ENCODE measurements around the gene LTBP1. TPM values are rescaled to one million over a fixed set of nuclear protein-coding genes. Genes with fewer than 3 reads are reported as not detected.

LTBP1 gene
- total RNA-seq, 1 experiment from 2014 or later: 11.8 TPM

GRCh38 chr2:33013684-33014110 is 66.9 kb downstream of the LTBP1 start:
- H3K4me3 ChIP-seq (ENCODE audit: low read length): no peak overlapping the region
- no peaks in the 10 kb centered on the region for H3K36me3 ChIP-seq (ENCODE audit: insufficient read depth, low read length)
- no peak for DNase-seq
- no peaks in the 10 kb centered on the region for H3K9me3 ChIP-seq (ENCODE audit: low read length)
- H4K20me1 ChIP-seq (ENCODE audit: insufficient read depth, low read depth, low read length): no peaks in the 10 kb centered on the region
- H3K27ac ChIP-seq (ENCODE audit: low read length): no peak overlapping the region
- no peaks in the 10 kb centered on the region for H3K79me2 ChIP-seq (ENCODE audit: low read length)
- H3K9ac ChIP-seq (ENCODE audit: low read length): no peak overlapping the region
- H3K9me2 ChIP-seq (replicated peaks; ENCODE audit: insufficient read depth, low read length): no peaks in the 10 kb centered on the region
- no peaks in the 10 kb centered on the region for H3K4me1 ChIP-seq (ENCODE audit: low read length)
- no peak overlapping the region for H3K4me2 ChIP-seq (ENCODE audit: low read depth, low read length, poor library complexity, severe bottlenecking)
- H2AFZ ChIP-seq (ENCODE audit: low read length): no peak overlapping the region
- no peaks in the 10 kb centered on the region for H3K27me3 ChIP-seq (ENCODE audit: low read length)

- Histone ChIP-seq H3K4me1 (ENCODE audit: low read length) (no peaks in the 10 kb centered on the region), H3K4me3 (ENCODE audit: low read length) (no peak overlapping the region), H3K4me2 (ENCODE audit: low read depth, low read length, poor library complexity, severe bottlenecking) (no peak overlapping the region), H3K79me2 (ENCODE audit: low read length) (no peaks in the 10 kb centered on the region), H3K36me3 (ENCODE audit: insufficient read depth, low read length) (no peaks in the 10 kb centered on the region), H3K9me3 (ENCODE audit: low read length) (no peaks in the 10 kb centered on the region), H3K27ac (ENCODE audit: low read length) (no peak overlapping the region), H3K9me2 (replicated peaks; ENCODE audit: insufficient read depth, low read length) (no peaks in the 10 kb centered on the region), H4K20me1 (ENCODE audit: insufficient read depth, low read depth, low read length) (no peaks in the 10 kb centered on the region), H3K27me3 (ENCODE audit: low read length) (no peaks in the 10 kb centered on the region), H3K9ac (ENCODE audit: low read length) (no peak overlapping the region), H2AFZ (ENCODE audit: low read length) (no peak overlapping the region)
- no peak for DNase-seq
Observed at GRCh38 chr2:33014268-33014667, 67.5 kb downstream of the LTBP1 start.

GRCh38 chr2:33015421-33016142 is 68.8 kb downstream of the LTBP1 start:
- no peak overlapping the region for H2AFZ ChIP-seq (ENCODE audit: low read length)
- DNase-seq: no peak
- no peak overlapping the region for H3K4me2 ChIP-seq (ENCODE audit: low read depth, low read length, poor library complexity, severe bottlenecking)
- no peak overlapping the region for H3K4me3 ChIP-seq (ENCODE audit: low read length)
- no peaks in the 10 kb centered on the region for H3K36me3 ChIP-seq (ENCODE audit: insufficient read depth, low read length)
- H3K27me3 ChIP-seq (ENCODE audit: low read length): no peaks in the 10 kb centered on the region
- H3K27ac ChIP-seq (ENCODE audit: low read length): no peak overlapping the region
- no peak overlapping the region for H3K9ac ChIP-seq (ENCODE audit: low read length)
- no peaks in the 10 kb centered on the region for H3K9me2 ChIP-seq (replicated peaks; ENCODE audit: insufficient read depth, low read length)
- H3K9me3 ChIP-seq (ENCODE audit: low read length): no peaks in the 10 kb centered on the region
- no peaks in the 10 kb centered on the region for H3K4me1 ChIP-seq (ENCODE audit: low read length)
- no peaks in the 10 kb centered on the region for H3K79me2 ChIP-seq (ENCODE audit: low read length)
- H4K20me1 ChIP-seq (ENCODE audit: insufficient read depth, low read depth, low read length): no peaks in the 10 kb centered on the region

GRCh38 chr2:33018271-33018670 is 71.5 kb downstream of the LTBP1 start:
- H3K9me2 ChIP-seq (replicated peaks; ENCODE audit: insufficient read depth, low read length): no peaks in the 10 kb centered on the region
- no peaks in the 10 kb centered on the region for H3K4me1 ChIP-seq (ENCODE audit: low read length)
- no peak overlapping the region for H3K4me2 ChIP-seq (ENCODE audit: low read depth, low read length, poor library complexity, severe bottlenecking)
- no peaks in the 10 kb centered on the region for H3K36me3 ChIP-seq (ENCODE audit: insufficient read depth, low read length)
- H3K4me3 ChIP-seq (ENCODE audit: low read length): no peak overlapping the region
- no peak overlapping the region for H3K9ac ChIP-seq (ENCODE audit: low read length)
- no peak overlapping the region for H2AFZ ChIP-seq (ENCODE audit: low read length)
- H3K9me3 ChIP-seq (ENCODE audit: low read length): no peaks in the 10 kb centered on the region
- no peak overlapping the region for H3K27ac ChIP-seq (ENCODE audit: low read length)
- H4K20me1 ChIP-seq (ENCODE audit: insufficient read depth, low read depth, low read length): no peaks in the 10 kb centered on the region
- H3K27me3 ChIP-seq (ENCODE audit: low read length): no peaks in the 10 kb centered on the region
- H3K79me2 ChIP-seq (ENCODE audit: low read length): no peaks in the 10 kb centered on the region
- DNase-seq: no peak

GRCh38 chr2:33019796-33020195 is 73.0 kb downstream of the LTBP1 start:
- no peaks in the 10 kb centered on the region for H3K9me3 ChIP-seq (ENCODE audit: low read length)
- H2AFZ ChIP-seq (ENCODE audit: low read length): no peak overlapping the region
- no peaks in the 10 kb centered on the region for H3K79me2 ChIP-seq (ENCODE audit: low read length)
- no peaks in the 10 kb centered on the region for H3K4me1 ChIP-seq (ENCODE audit: low read length)
- no peak overlapping the region for H3K4me2 ChIP-seq (ENCODE audit: low read depth, low read length, poor library complexity, severe bottlenecking)
- no peaks in the 10 kb centered on the region for H3K36me3 ChIP-seq (ENCODE audit: insufficient read depth, low read length)
- no peaks in the 10 kb centered on the region for H4K20me1 ChIP-seq (ENCODE audit: insufficient read depth, low read depth, low read length)
- no peak overlapping the region for H3K4me3 ChIP-seq (ENCODE audit: low read length)
- H3K9me2 ChIP-seq (replicated peaks; ENCODE audit: insufficient read depth, low read length): no peaks in the 10 kb centered on the region
- no peak for DNase-seq
- no peaks in the 10 kb centered on the region for H3K27me3 ChIP-seq (ENCODE audit: low read length)
- H3K9ac ChIP-seq (ENCODE audit: low read length): no peak overlapping the region
- no peak overlapping the region for H3K27ac ChIP-seq (ENCODE audit: low read length)

- DNase-seq: no peak
- Histone ChIP-seq H3K79me2 (ENCODE audit: low read length) (no peaks in the 10 kb centered on the region), H3K36me3 (ENCODE audit: insufficient read depth, low read length) (no peaks in the 10 kb centered on the region), H3K9me2 (replicated peaks; ENCODE audit: insufficient read depth, low read length) (no peaks in the 10 kb centered on the region), H3K9me3 (ENCODE audit: low read length) (no peaks in the 10 kb centered on the region), H4K20me1 (ENCODE audit: insufficient read depth, low read depth, low read length) (no peaks in the 10 kb centered on the region), H3K4me2 (ENCODE audit: low read depth, low read length, poor library complexity, severe bottlenecking) (no peak overlapping the region), H3K4me1 (ENCODE audit: low read length) (no peaks in the 10 kb centered on the region), H3K27ac (ENCODE audit: low read length) (no peak overlapping the region), H3K9ac (ENCODE audit: low read length) (no peak overlapping the region), H2AFZ (ENCODE audit: low read length) (no peak overlapping the region), H3K27me3 (ENCODE audit: low read length) (no peaks in the 10 kb centered on the region), H3K4me3 (ENCODE audit: low read length) (no peak overlapping the region)
Observed at GRCh38 chr2:33020883-33021282, 74.1 kb downstream of the LTBP1 start.

GRCh38 chr2:33021542-33022227 is 74.9 kb downstream of the LTBP1 start:
- DNase-seq: no peak
- no peaks in the 10 kb centered on the region for H4K20me1 ChIP-seq (ENCODE audit: insufficient read depth, low read depth, low read length)
- H3K36me3 ChIP-seq (ENCODE audit: insufficient read depth, low read length): no peaks in the 10 kb centered on the region
- no peaks in the 10 kb centered on the region for H3K9me2 ChIP-seq (replicated peaks; ENCODE audit: insufficient read depth, low read length)
- no peak overlapping the region for H3K4me2 ChIP-seq (ENCODE audit: low read depth, low read length, poor library complexity, severe bottlenecking)
- H3K4me3 ChIP-seq (ENCODE audit: low read length): no peak overlapping the region
- H2AFZ ChIP-seq (ENCODE audit: low read length): no peak overlapping the region
- H3K27ac ChIP-seq (ENCODE audit: low read length): no peak overlapping the region
- H3K9me3 ChIP-seq (ENCODE audit: low read length): no peaks in the 10 kb centered on the region
- no peaks in the 10 kb centered on the region for H3K79me2 ChIP-seq (ENCODE audit: low read length)
- H3K9ac ChIP-seq (ENCODE audit: low read length): no peak overlapping the region
- H3K4me1 ChIP-seq (ENCODE audit: low read length): no peaks in the 10 kb centered on the region
- H3K27me3 ChIP-seq (ENCODE audit: low read length): no peaks in the 10 kb centered on the region

GRCh38 chr2:33022395-33022985 is 75.7 kb downstream of the LTBP1 start:
- H2AFZ ChIP-seq (ENCODE audit: low read length): no peak overlapping the region
- H3K79me2 ChIP-seq (ENCODE audit: low read length): no peaks in the 10 kb centered on the region
- H3K9me2 ChIP-seq (replicated peaks; ENCODE audit: insufficient read depth, low read length): no peaks in the 10 kb centered on the region
- H3K27me3 ChIP-seq (ENCODE audit: low read length): no peaks in the 10 kb centered on the region
- no peak overlapping the region for H3K4me2 ChIP-seq (ENCODE audit: low read depth, low read length, poor library complexity, severe bottlenecking)
- H3K9me3 ChIP-seq (ENCODE audit: low read length): no peaks in the 10 kb centered on the region
- no peak for DNase-seq
- H3K36me3 ChIP-seq (ENCODE audit: insufficient read depth, low read length): no peaks in the 10 kb centered on the region
- H3K9ac ChIP-seq (ENCODE audit: low read length): no peak overlapping the region
- no peak overlapping the region for H3K4me3 ChIP-seq (ENCODE audit: low read length)
- H3K27ac ChIP-seq (ENCODE audit: low read length): no peak overlapping the region
- H4K20me1 ChIP-seq (ENCODE audit: insufficient read depth, low read depth, low read length): no peaks in the 10 kb centered on the region
- H3K4me1 ChIP-seq (ENCODE audit: low read length): no peaks in the 10 kb centered on the region
